ENCODE results near the gene NBPF1. TPM values are rescaled to one million over a fixed set of nuclear protein-coding genes. Genes with fewer than 3 reads are reported as not detected.

The NBPF1 gene
- total RNA-seq, 4 donors from 2014 or later, result 20.7 to 50.1 (median 41.9) TPM

GRCh38 chr1:16621300-16621658 lies 7.9 kb upstream of the NBPF1 start:
- TF ChIP-seq CTCF (IDR thresholded peaks at IDR 0.05; ENCODE audit: low read depth), result no peak

DNA sequence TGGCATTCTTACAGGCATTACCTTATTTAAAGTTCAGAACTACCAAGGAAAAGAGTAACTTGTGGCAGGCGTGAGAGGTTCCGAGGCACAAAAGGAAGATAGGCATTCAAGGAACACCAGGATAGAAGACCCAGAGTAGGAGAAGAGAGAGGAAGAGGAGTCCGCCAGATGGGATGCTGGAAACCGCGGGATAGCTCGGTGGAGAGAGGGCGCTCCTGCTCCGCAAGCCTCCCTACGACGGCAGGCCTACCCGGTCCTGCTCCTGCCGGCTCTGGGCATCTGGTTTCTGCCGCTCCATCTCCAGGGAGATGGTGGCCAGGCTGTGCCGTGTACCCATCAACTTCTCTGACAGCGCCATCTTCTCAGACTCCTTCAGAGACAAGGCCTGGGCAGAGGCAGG lies 5.4 kb upstream of the NBPF1 start:
- TF ChIP-seq CTCF (IDR thresholded peaks at IDR 0.05; ENCODE audit: low read depth), result no peak

DNA sequence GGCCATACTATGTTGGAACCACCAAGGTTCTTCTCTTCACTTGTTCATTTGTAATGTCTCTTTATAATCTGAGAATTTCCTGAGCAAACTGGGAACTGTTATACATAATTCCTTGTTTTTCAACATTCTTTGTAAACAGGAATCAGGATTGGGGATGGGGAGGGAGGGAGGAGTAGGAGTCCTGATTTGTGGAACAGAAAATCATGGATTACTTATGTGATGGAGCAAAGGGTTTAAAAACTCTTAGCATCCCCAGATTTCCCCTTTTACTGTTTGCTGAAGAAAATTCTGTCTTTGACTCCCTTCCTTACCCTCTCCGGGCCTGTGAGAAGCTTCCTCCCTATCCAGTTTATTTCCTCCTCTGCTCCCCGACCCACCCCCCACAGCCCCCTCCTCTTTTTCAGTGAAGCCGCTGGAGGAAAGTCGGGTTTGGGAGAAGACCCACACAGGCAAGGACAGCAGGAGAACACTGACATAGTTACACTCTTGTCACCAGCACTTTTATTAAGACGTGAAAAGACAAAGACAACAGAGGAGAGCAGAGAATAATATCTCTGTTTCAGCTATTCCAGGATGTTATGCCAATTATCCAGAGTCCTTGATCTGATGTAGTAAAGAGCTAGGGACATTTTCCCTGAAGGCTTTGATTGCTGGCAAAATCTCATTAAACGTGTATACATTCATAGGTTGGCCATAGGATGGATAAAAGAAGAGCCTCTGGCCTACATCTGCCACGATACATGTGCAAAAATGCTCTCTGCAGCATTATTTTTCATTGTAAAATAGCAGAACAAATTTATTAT lies 4.6 kb upstream of the NBPF1 start:
- no peak for TF ChIP-seq CTCF (IDR thresholded peaks at IDR 0.05; ENCODE audit: low read depth)

GRCh38 chr1:16617114-16617631 lies 3.8 kb upstream of the NBPF1 start:
- TF ChIP-seq CTCF (IDR thresholded peaks at IDR 0.05; ENCODE audit: low read depth), result no peak

GRCh38 chr1:16615253-16616252 lies 2.2 kb upstream of the NBPF1 start:
- no peak for TF ChIP-seq CTCF (IDR thresholded peaks at IDR 0.05; ENCODE audit: low read depth)

GRCh38 chr1:16614361-16615252 lies 1.2 kb upstream of the NBPF1 start:
- no peak for TF ChIP-seq CTCF (IDR thresholded peaks at IDR 0.05; ENCODE audit: low read depth)

Measured in subcutaneous adipose tissue (tissue), 4 donors.